ENCODE measurements around the gene PRDM12. TPM values are rescaled to one million over a fixed set of nuclear protein-coding genes. Genes with fewer than 3 reads are reported as not detected.

Gene PRDM12
- total RNA-seq, 2 donors from 2014 or later, result not detected

DNA sequence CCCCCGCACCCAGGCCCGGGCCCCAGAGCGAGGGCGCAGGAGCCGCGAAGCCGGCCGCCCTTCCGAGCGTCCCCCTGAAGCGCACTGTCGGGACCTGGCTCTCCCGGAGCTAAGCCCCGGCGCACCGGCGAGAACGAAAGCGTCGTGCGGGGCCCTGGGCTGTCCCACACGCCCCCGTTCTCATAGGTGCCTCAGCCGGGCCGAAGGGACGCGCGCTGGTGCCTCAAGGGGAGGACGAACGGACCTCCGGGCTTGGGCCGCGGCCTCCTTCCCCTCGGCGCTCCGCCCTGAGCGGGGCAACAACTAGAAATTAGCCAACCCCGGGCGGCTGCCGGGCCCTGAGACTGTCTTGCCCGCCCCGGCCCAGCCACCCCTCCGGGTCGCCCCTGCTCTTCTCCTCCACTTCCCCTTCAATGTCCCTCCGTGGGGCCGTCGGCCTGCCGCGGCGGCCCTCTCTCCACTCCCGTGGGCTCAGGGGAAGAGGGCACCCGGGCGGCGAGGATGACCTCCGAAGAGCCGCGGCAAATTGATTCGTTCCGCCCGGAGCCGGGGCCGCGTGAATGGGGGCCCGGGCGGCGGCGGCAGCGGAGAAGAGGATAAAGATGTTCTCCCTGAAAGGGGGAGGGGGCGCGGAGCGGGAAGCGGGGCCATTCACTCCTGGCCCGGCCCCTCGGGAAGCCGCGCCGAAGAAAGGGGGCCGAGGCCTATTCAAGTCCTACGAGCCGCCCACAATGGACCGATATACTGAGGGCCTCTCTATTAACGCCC, 3.5 kb upstream of the PRDM12 start:
- Histone ChIP-seq H3K4me3 (peak overlapping the region; percentile 9 to 23), H3K36me3 (no peaks in the 10 kb centered on the region), H3K9me3 (no peaks in the 10 kb centered on the region), H3K27me3 (replicated peaks; ENCODE audit: insufficient read depth) (peaks cover 60% of the 10 kb centered on the region), H3K4me1 (replicated peaks) (no peaks in the 10 kb centered on the region), H3K27ac (no peak overlapping the region)
- no peak for DNase-seq (ENCODE audit: low spot score)
- WGBS, result under 1% methylated on average over 36 of the region's 82 CpGs
- intact Hi-C loops (cut with DNase I), result loop anchor here (10.0 kb wide), 1 partner anchor 66 kb away; no protein-coding TSS in a partner anchor
- TF ChIP-seq, protein P1, sequence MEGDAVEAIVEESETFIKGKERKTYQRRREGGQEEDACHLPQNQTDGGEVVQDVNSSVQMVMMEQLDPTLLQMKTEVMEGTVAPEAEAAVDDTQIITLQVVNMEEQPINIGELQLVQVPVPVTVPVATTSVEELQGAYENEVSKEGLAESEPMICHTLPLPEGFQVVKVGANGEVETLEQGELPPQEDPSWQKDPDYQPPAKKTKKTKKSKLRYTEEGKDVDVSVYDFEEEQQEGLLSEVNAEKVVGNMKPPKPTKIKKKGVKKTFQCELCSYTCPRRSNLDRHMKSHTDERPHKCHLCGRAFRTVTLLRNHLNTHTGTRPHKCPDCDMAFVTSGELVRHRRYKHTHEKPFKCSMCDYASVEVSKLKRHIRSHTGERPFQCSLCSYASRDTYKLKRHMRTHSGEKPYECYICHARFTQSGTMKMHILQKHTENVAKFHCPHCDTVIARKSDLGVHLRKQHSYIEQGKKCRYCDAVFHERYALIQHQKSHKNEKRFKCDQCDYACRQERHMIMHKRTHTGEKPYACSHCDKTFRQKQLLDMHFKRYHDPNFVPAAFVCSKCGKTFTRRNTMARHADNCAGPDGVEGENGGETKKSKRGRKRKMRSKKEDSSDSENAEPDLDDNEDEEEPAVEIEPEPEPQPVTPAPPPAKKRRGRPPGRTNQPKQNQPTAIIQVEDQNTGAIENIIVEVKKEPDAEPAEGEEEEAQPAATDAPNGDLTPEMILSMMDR (IDR thresholded peaks at IDR 0.05), result no peak
- TF ChIP-seq POLR2A (IDR thresholded peaks at IDR 0.05), result no peak
- no peak for TF ChIP-seq POLR2AphosphoS5 (IDR thresholded peaks at IDR 0.05)

DNA sequence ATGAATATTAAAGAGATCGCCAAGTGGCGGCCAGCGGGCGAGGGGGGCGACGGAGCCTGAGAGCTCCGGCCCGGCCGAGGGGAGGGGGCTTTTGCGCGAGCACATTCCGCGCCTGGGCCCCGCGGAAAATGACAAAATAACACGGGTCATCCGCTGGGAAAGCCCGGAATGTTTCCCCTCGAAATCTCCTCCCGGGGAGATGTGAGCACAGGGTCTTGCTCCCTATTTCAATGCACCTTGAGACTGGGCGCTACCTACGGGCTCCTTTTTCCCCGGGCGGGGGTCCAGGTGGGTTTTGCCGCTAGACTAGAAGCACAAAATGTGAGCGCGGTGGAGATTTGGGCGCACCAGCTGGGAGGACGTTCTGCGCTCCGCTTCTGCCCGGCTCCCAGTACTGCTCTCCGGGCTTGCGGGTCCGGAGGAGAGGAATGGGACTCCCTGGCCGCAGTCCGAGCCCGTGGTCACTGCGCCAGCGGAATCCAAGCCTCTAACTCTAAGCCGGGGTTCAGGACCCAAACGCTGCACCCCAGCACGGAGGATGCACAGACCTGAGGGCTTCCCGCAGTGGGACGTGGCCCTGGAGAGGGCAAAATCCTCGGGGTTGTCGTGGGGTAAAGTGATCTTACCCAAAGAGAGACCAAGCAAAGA, 2.8 kb upstream of the PRDM12 start:
- H3K4me3 ChIP-seq, result no peak overlapping the region
- intact Hi-C loops (cut with DNase I), result loop anchor here (10.0 kb wide), 1 partner anchor 67 kb away; no protein-coding TSS in a partner anchor

DNA sequence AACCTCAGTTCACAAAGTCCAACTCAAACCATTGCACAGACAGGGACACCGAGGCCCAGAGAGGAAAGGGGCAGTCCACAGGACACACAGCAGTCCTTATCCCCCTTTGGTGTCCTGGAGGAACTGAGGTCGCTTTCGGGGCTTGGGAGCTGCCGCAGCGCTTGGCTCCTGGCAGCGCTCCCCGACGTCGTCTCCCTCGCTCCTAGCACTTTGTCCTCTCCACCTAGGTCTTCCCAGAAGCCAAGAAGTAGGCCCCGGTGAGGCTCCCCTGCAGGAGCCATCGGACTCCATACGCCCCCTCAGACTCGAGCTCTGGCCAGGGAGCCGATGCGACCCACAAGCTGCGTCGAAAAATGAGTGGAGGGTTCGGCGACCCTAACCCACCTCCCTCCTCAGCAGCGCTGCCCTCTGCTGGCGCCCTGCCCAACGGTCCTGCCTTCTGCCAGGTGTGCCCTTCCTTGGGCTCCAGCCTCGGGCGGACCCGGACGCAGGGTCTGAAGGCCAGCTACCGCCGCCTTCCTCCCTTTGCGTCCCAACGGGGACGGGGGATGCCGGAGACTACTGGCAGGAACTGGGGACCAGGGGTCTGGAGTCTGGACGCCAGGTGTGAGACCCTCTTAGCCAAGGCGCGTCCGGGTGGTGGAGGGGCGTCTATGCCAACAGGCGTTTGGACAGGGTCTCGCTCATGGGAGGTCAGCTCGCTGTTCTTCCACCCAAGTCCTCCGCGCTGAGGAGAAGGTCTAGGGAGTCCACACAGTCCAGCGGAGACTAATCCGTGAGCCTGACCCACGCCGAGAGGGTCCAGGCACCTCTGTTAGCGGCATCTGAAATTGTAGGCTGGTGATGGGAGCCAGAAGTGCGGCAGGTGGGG, 2.1 kb upstream of the PRDM12 start:
- Histone ChIP-seq H3K9me3 (no peaks in the 10 kb centered on the region), H3K4me1 (replicated peaks) (no peaks in the 10 kb centered on the region), H3K27me3 (replicated peaks; ENCODE audit: insufficient read depth) (peaks cover 73% of the 10 kb centered on the region), H3K4me3 (no peak overlapping the region), H3K36me3 (no peaks in the 10 kb centered on the region), H3K27ac (no peak overlapping the region)
- TF ChIP-seq, protein P1 (IDR thresholded peaks at IDR 0.05), result no peak
- no peak for TF ChIP-seq POLR2AphosphoS5 (IDR thresholded peaks at IDR 0.05)
- TF ChIP-seq POLR2A (IDR thresholded peaks at IDR 0.05), result no peak
- no peak for DNase-seq (ENCODE audit: low spot score)
- intact Hi-C loops (cut with DNase I), result loop anchor here (10.0 kb wide), 1 partner anchor 68 kb away; no protein-coding TSS in a partner anchor
- WGBS, result 5% methylated on average over 47 of the region's 49 CpGs

More for the DNA sequence above, 2.8 kb upstream of the PRDM12 start:
- Histone ChIP-seq H3K9me3 (no peaks in the 10 kb centered on the region), H3K27me3 (replicated peaks; ENCODE audit: insufficient read depth) (peaks cover 66% of the 10 kb centered on the region), H3K36me3 (no peaks in the 10 kb centered on the region), H3K27ac (no peak overlapping the region), H3K4me1 (replicated peaks) (no peaks in the 10 kb centered on the region)
- TF ChIP-seq POLR2A (IDR thresholded peaks at IDR 0.05) (no peak), POLR2AphosphoS5 (IDR thresholded peaks at IDR 0.05) (no peak)
- TF ChIP-seq, protein P1 (IDR thresholded peaks at IDR 0.05), result no peak
- WGBS, result 4% methylated on average over 47 of the region's 47 CpGs
- no peak for DNase-seq (ENCODE audit: low spot score)

DNA sequence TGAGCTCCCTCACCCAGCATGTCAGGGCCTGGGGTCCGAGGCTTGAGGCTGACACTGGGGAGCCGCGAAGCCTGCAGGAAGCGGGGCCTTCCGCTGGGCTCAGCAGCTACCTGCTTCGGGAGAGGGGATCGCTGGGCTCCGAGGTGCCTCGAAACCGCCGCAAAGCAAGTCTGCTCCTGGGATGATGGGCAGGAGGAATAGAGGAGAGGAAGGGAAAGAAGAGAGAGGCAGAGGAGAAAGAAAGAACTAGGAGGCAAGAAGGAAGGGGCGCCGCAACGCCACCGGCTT, 1.5 kb upstream of the PRDM12 start:
- Histone ChIP-seq H3K4me1 (replicated peaks) (no peaks in the 10 kb centered on the region), H3K9me3 (no peaks in the 10 kb centered on the region), H3K27ac (no peak overlapping the region), H3K4me3 (no peak overlapping the region), H3K36me3 (no peaks in the 10 kb centered on the region), H3K27me3 (replicated peaks; ENCODE audit: insufficient read depth) (peaks cover 73% of the 10 kb centered on the region)
- intact Hi-C loops (cut with DNase I), result loop anchor here (10.0 kb wide), 1 partner anchor 68 kb away; no protein-coding TSS in a partner anchor
- no peak for DNase-seq (ENCODE audit: low spot score)
- TF ChIP-seq, protein P1 (IDR thresholded peaks at IDR 0.05), result no peak
- no peak for TF ChIP-seq POLR2A (IDR thresholded peaks at IDR 0.05)
- TF ChIP-seq POLR2AphosphoS5 (IDR thresholded peaks at IDR 0.05), result no peak
- 8% methylated on average over 15 of the region's 15 CpGs for WGBS
